ENCODE data around the gene ARHGEF28. TPM values are rescaled to one million over a fixed set of nuclear protein-coding genes. Genes with fewer than 3 reads are reported as not detected.

The ARHGEF28 gene
- total RNA-seq, 4 donors from 2014 or later: 9.8 to 18.7 (median 18.6) TPM

GRCh38 chr5:73967347-73967746 is 341.4 kb downstream of the ARHGEF28 start:
- Histone ChIP-seq H3K4me1 (no peaks in the 10 kb centered on the region), H3K4me3 (no peak overlapping the region), H3K27me3 (no peaks in the 10 kb centered on the region), H3K36me3 (no peaks in the 10 kb centered on the region), H3K27ac (no peak overlapping the region), H3K9me3 (no peaks in the 10 kb centered on the region)
- in situ Hi-C loops (cut with MboI; ENCODE audit: low pct_ligation_motif_present in 1 of 4, low pct_unique_long_range_greater_than_20kb in 1 of 4, low sequenced_read_pairs in 3 of 4): no loop called here
- TF ChIP-seq, protein P1, sequence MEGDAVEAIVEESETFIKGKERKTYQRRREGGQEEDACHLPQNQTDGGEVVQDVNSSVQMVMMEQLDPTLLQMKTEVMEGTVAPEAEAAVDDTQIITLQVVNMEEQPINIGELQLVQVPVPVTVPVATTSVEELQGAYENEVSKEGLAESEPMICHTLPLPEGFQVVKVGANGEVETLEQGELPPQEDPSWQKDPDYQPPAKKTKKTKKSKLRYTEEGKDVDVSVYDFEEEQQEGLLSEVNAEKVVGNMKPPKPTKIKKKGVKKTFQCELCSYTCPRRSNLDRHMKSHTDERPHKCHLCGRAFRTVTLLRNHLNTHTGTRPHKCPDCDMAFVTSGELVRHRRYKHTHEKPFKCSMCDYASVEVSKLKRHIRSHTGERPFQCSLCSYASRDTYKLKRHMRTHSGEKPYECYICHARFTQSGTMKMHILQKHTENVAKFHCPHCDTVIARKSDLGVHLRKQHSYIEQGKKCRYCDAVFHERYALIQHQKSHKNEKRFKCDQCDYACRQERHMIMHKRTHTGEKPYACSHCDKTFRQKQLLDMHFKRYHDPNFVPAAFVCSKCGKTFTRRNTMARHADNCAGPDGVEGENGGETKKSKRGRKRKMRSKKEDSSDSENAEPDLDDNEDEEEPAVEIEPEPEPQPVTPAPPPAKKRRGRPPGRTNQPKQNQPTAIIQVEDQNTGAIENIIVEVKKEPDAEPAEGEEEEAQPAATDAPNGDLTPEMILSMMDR (IDR thresholded peaks at IDR 0.05): no peak
- TF ChIP-seq EP300 (IDR thresholded peaks at IDR 0.05; ENCODE audit: low read depth) (no peak), POLR2AphosphoS5 (IDR thresholded peaks at IDR 0.05) (no peak), POLR2A (IDR thresholded peaks at IDR 0.05) (no peak)
- no peak for DNase-seq
- 81 to 85% methylated on average over 2 to 3 of the region's 3 CpGs for WGBS, 2 donors (ENCODE audit: low coverage in 1 of 2)
- intact Hi-C loops (cut with DNase I; ENCODE audit: low total_unique reads): no loop called here

DNA sequence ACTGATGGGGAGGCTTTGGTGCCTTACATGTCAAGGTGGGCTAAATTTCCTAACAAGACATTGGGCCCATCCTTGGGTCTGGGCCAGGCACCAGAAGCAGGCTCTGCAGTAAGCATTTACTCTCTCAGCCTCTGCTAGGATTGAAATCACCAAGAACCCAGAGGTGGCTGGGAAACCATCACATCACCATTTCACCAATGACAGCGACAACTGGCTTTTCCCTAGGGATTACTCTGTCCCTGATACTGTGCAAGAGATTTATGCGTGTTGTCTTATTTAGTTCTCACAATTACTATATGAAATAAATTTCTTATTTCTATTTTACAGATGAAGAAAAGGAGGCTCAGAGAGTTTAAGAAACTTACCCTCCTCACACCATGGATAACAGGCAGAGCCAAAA is 342.2 kb downstream of the ARHGEF28 start:
- TF ChIP-seq EP300 (IDR thresholded peaks at IDR 0.05; ENCODE audit: low read depth) (no peak), POLR2AphosphoS5 (IDR thresholded peaks at IDR 0.05) (no peak), POLR2A (IDR thresholded peaks at IDR 0.05) (no peak)
- TF ChIP-seq, protein P1 (IDR thresholded peaks at IDR 0.05): no peak
- no peaks in the 10 kb centered on the region for H3K9me3 ChIP-seq
- no peak overlapping the region for H3K4me3 ChIP-seq
- no peak overlapping the region for H3K27ac ChIP-seq
- WGBS, 2 donors (ENCODE audit: low coverage in 1 of 2): 92% methylated on average over 2 of the region's 2 CpGs; no CpG with 5 or more reads in 1 of the 2 donors
- no peaks in the 10 kb centered on the region for H3K27me3 ChIP-seq
- intact Hi-C loops (cut with DNase I; ENCODE audit: low total_unique reads): no loop called here
- no peak for DNase-seq
- in situ Hi-C loops (cut with MboI; ENCODE audit: low pct_ligation_motif_present in 1 of 4, low pct_unique_long_range_greater_than_20kb in 1 of 4, low sequenced_read_pairs in 3 of 4): no loop called here
- H3K36me3 ChIP-seq: no peaks in the 10 kb centered on the region
- no peaks in the 10 kb centered on the region for H3K4me1 ChIP-seq

DNA sequence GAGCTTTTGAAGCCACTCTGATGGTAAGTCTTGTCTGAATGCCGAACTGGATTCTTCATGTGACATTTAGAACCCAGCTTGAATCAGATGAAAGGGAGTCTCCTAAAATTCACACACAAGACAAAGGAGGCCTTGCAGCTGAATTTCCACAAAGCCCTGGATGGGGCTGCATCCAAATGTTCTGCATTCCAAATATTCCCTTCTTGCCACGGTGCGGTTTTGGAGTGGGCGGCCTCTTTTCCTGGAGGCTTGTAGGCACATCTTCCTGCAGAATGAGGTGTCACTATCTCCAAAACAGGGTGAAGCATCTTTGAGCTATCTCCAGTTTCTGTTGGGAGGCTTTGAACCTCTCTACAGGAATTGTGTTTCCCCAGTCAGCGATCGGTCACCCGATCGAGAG is 342.7 kb downstream of the ARHGEF28 start:
- H3K27me3 ChIP-seq: no peaks in the 10 kb centered on the region
- TF ChIP-seq, protein P1 (IDR thresholded peaks at IDR 0.05): no peak
- TF ChIP-seq POLR2A (IDR thresholded peaks at IDR 0.05) (no peak), POLR2AphosphoS5 (IDR thresholded peaks at IDR 0.05) (no peak), EP300 (IDR thresholded peaks at IDR 0.05; ENCODE audit: low read depth) (no peak)
- WGBS, 2 donors (ENCODE audit: low coverage in 1 of 2): 76 to 100% methylated on average over 4 to 8 of the region's 8 CpGs
- no peak overlapping the region for H3K27ac ChIP-seq
- no peaks in the 10 kb centered on the region for H3K9me3 ChIP-seq
- H3K36me3 ChIP-seq: no peaks in the 10 kb centered on the region
- no peak overlapping the region for H3K4me3 ChIP-seq
- intact Hi-C loops (cut with DNase I; ENCODE audit: low total_unique reads): no loop called here
- no peaks in the 10 kb centered on the region for H3K4me1 ChIP-seq
- no peak for DNase-seq
- in situ Hi-C loops (cut with MboI; ENCODE audit: low pct_ligation_motif_present in 1 of 4, low pct_unique_long_range_greater_than_20kb in 1 of 4, low sequenced_read_pairs in 3 of 4): no loop called here

DNA sequence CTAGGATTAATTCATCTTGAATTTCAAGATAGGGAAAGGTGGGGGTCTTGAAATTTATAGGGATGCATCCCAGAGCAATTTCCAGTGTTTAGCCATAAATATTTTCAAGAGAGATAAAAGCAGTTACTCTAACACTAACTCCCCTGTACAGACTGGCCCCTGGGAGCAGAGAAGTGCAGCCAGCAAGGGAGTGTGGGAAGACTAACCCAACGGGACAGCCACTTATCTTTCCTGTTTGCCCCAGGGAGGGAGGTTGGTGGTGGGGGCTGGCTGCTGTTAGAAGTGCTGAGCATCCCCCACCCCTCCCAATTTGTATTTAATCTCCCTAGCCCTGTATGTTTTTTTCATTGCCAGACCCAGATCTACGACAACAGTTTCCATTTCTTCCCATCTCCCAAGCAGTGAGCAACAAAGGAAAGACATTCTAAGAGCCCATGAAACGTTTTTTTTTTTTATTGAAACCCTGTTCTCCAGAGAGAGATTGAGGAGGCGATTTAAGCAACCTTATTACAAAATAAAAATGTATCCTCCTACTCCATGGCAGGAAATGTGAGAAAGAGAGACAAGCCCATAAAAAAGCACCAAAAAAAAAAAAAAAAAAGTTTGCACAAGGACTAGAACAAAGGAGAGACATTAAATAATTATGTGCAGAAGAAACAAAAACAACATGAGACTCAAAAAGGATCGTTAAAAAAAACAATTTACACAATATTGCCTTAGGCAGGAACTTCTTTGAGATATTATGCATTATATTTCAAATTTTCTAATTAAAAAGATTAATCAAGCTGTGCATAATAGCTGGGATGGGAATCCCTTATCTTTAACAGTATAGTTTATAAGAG is 343.4 kb downstream of the ARHGEF28 start:
- H3K27me3 ChIP-seq: no peaks in the 10 kb centered on the region
- no peaks in the 10 kb centered on the region for H3K36me3 ChIP-seq
- TF ChIP-seq EP300 (IDR thresholded peaks at IDR 0.05; ENCODE audit: low read depth) (no peak), POLR2AphosphoS5 (IDR thresholded peaks at IDR 0.05) (no peak), POLR2A (IDR thresholded peaks at IDR 0.05) (no peak)
- TF ChIP-seq, protein P1 (IDR thresholded peaks at IDR 0.05): no peak
- no peaks in the 10 kb centered on the region for H3K4me1 ChIP-seq
- DNase-seq: no peak
- H3K27ac ChIP-seq: no peak overlapping the region
- in situ Hi-C loops (cut with MboI; ENCODE audit: low pct_ligation_motif_present in 1 of 4, low pct_unique_long_range_greater_than_20kb in 1 of 4, low sequenced_read_pairs in 3 of 4): no loop called here
- 45 to 47% methylated on average over 5 of the region's 5 CpGs for WGBS, 2 donors (ENCODE audit: low coverage in 1 of 2)
- intact Hi-C loops (cut with DNase I; ENCODE audit: low total_unique reads): no loop called here
- no peaks in the 10 kb centered on the region for H3K9me3 ChIP-seq
- H3K4me3 ChIP-seq: no peak overlapping the region
